ENCODE data around the gene CD27.
"Not testable (repeated sequence)": the region's sequence is repeated elsewhere in the genome, so short reads cannot be mapped to it uniquely, and the experiment has no call there.

CD27 gene

DNA sequence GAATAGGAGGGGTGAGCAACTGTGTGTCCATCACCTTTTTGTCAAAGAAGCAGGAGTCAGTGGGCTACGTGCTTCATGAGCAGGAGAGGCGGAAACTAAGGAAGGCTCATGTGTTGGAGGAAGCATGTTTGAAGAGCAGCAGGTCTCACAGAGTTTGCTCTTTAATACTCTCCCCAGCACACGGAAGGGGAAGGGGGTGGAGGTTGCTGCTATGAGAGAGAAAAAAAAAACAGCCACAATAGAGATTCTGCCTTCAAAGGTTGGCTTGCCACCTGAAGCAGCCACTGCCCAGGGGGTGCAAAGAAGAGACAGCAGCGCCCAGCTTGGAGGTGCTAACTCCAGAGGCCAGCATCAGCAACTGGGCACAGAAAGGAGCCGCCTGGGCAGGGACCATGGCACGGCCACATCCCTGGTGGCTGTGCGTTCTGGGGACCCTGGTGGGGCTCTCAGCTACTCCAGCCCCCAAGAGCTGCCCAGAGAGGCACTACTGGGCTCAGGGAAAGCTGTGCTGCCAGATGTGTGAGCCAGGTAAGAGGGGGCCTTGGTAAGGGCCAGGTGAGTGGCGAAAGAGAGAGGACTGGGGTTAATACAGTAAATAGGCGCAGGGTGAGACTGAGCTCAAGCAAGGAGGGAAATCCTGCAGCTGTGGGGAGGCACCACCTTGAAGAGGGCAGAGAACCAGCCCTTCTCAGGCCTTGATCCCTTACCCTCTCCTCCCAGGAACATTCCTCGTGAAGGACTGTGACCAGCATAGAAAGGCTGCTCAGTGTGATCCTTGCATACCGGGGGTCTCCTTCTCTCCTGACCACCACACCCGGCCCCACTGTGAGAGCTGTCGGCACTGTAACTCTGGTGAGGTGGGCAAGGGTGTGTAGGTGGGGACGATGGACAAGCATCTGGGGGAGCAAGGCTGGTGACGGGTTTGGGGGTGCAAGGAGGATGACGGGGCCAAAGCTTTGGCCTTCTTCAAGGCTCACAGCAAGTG is at the start of gene CD27:
CD27 (plus strand) TSS at position 252 of the 985 bp plus-strand sequence; CDS start at position 393, 141 bp downstream.
- DNase-seq, result peak; percentile 52

DNA sequence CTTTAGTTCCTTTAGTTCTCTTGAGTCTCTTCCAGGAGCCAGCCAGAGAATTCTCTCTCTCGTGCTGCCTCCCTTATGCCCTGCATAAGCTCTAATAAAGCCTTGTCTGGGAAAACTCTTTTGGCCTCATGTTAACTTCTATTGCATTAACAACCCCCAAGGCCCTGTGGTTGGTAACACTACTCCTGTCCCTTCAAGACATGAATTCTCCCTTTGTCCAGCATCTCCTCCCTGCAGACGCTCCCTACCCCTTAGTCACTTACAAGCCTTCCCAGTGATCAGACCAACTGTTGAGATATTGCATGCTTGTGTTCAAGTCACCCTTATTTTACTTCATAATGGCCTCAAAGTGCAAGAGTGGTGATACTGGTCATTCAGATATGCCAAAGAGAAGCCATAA is 48.7 kb upstream of the CD27 start:
- no peak for DNase-seq

DNA sequence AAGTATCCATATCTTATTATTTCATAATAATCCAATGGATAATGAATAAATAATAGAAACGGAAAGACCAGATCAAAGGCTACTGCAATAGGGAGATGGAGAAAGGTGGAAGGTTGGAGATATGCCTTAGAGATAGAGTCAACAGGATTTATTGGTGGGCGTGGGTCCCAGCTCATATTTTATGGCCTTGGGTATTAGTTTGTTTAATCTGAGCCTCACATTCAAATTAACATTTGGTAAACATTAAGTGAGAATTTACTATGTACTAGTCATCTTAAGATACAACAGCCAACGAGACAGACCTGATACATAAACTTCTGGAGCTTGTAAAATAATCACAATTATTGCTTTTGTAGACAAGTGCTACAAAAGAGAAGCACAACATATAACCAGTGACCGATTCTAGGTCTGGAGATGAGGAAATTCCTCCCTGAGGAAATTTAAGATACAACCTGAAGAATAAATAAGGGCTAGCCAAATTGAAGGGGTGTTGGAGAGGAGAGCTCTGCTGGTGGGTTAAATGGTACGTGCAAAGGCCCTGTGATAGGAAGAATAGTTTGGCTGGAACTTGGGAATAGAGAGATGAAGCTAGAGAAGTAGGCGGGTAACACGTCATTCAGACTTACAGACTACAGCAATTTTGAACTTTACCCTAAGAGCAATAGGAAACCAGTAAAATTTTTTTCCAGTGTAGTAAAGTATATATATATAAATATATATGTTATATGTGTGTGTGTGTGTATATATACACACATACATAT is 44.7 kb upstream of the CD27 start:
- DNase-seq, result no peak

DNA sequence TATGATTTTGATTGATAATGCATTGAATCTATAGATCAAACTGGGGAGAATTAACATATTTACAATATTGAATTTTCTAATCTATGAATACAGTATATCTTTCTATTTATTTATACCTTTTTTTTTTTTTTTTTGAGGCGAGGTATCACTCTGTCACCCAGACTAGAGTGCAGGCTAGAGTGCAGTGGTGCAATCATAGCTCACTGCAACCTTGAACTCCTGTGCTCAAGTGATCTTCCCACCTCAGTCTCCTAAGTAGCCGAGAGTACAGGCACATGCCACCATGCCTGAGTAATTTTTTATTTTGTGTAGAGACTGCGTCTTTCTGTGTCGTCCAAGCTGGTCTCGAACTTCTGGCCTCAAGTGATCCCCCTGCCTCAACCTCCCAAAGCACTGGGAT is 40.4 kb upstream of the CD27 start:
- DNase-seq, result no peak

DNA sequence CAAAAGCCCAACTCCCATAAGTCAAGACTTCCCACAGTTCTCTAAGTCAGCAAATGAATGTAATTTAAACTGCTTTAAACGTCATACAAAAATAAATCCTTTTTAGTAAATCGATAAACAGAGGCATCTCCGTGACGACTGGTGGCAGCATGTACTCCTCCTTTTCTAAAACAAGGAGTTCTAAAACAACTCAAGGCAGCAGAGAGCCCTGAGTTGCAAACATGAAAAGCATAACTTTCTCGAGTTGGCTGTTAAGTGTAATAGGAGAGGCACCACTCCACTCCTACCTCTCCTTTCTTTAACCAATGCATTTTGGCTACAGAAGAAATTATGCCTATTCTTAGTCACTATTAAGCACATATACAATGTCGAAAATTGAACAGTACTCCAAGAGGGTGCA is 38.8 kb upstream of the CD27 start:
- DNase-seq, result no peak

DNA sequence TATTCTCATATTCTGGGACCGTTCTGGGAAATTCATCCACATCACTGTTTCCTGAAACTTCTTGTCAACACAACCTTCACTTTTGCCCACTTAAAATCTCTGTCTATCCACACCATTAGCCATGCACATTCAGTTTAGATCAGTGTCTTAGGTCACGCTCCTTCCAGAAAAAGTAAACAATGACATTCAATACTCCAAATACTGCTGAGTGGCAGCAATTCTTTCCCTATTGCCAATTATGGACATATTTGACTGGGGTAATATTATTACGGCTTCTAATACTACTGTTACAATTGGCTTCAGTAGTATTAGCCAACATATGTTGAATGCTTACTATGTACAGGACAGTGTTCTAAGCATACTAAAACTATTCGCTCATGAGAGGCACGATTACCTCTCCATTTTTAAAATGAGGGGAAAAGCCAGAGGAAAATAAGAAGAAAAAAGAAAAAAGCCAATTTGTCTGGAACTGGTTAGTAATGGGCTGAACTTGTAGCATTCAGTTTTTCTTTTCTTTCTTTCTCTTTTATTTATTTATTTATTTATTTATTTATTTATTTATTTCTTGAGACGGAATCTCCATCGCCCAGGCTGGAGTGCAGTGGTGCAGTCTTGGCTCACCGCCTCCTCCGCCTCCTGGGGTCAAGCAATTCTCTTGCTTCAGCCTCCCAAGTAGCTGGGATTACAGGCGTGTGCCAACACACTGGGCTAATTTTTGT is 37.4 kb upstream of the CD27 start:
- no peak for DNase-seq

DNA sequence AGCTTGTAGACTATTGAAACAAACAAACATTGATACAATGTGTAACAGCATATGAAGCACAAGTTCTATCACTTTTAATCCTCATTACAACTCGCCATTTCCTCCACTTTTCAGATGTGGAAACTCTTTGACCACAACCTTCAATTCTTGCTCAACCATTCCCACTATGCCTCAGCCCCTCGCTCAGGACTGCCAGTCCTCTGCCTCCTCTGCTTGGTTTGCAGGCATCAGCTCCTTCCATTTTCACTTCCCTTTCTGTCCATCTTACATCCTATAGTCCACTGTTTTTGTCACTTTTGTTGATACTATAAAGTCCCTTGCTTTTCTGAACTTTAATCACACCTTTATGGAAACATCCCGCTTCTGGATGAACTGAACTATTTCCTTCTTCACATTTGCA is 28.2 kb upstream of the CD27 start:
- no peak for DNase-seq

DNA sequence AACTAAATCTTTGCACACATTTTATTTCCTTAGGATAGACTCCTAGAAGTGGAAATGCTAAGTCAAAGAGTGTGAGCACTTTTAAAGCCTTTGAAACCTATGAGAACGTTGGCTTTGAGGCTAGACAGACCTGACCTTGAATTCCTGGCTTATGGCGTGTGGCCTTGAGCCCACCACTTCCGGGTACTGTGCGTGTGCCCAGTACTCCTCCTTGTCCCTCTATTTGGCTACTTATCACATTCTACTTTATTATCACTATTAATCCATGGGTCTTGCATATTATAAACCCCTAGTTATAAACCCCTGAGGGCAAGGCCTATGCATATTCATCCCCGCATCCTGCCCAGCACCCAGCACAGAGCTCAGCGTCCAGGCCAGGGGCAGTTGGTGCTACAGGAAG is 26.0 kb upstream of the CD27 start:
- DNase-seq, result no peak

DNA sequence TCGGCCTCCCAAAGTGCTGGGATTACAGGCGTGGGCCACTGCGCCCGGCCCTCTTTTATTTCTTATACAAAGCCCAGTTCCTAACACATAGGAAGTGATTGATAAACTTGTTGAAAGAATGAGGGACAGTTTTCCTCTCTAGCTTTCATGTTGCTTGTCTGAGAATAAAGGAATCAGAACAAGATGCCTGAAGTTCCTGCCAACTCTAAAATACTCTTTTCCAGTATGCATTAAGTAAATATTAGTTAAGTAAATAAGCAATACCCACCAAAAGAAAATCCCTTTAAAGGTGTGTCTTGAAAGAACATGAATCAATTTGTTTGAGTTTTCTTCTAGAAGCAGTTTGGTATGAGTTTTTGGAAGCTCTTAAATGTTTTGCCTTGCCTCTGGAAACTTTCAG is 24.4 kb upstream of the CD27 start:
- DNase-seq, result no peak

DNA sequence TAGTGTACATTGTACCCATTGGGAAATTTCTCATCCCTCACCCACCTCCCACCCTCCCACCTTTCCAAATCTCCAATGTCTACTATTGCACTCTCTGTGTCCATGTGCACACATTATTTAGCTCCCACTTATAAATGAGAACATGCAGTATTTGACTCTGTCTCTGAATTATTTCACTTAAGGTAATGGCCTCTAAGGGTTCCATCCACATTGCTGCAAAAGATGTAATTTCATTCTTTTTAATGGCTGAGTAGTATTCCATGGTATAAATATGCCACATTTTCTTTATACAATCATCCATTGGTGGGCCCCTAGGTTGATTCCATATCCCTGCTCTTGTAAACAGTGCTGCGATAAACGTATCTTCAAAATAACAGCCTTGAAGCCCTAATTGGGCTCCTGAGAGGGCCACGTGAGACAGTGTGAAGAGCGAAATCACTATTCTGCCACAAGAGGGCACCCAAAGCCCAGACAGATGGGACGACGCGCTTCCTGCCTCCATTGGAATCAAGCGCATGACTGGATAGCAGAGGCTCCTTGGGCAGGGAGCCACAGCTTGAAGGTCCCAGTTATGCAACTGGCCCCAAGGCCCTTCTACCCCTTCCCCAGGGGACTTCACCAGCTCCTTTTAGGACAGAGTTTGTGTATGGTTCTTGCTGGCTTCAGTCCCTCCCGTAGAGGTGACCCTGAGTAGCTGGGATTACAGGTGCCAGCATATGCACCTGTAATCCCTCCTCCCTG is 21.3 kb upstream of the CD27 start:
- peak; percentile 89 for DNase-seq

DNA sequence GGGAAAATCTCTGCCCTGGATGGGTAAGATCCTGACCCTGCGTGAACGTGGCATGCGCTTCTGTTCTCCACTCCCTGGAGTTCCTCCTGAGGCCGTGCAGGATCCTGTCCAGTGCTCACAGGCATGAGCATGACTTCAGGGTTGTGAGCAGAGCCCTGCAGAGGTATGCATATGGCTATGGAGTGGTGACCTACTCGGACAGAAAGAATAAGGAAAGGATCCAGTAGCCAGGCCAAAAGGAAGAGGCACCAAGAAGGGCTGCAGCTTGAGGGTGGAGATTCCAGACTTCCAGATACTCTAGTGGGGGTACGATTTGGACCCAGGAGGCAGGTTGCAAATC is 20.8 kb upstream of the CD27 start:
- DNase-seq, result no peak

DNA sequence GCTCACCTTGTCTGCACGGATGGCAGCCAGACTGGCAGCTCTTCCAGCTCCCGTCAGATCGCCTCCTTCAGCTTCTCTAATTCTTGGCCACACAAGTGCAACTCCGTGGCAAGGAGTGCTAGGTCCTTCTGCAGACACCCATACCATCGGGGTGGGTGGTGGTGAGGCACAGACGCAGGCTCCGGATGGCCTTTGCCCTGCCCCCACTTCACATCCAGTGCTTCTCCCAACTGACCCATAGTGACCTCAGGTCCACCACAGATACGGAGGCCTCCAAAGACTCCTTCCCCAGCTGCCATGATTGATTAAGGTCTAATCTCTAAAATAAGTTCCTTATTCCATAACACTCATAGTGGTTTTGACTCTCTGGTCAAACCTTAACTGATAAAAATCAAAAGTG is 19.9 kb upstream of the CD27 start:
- no peak for DNase-seq

DNA sequence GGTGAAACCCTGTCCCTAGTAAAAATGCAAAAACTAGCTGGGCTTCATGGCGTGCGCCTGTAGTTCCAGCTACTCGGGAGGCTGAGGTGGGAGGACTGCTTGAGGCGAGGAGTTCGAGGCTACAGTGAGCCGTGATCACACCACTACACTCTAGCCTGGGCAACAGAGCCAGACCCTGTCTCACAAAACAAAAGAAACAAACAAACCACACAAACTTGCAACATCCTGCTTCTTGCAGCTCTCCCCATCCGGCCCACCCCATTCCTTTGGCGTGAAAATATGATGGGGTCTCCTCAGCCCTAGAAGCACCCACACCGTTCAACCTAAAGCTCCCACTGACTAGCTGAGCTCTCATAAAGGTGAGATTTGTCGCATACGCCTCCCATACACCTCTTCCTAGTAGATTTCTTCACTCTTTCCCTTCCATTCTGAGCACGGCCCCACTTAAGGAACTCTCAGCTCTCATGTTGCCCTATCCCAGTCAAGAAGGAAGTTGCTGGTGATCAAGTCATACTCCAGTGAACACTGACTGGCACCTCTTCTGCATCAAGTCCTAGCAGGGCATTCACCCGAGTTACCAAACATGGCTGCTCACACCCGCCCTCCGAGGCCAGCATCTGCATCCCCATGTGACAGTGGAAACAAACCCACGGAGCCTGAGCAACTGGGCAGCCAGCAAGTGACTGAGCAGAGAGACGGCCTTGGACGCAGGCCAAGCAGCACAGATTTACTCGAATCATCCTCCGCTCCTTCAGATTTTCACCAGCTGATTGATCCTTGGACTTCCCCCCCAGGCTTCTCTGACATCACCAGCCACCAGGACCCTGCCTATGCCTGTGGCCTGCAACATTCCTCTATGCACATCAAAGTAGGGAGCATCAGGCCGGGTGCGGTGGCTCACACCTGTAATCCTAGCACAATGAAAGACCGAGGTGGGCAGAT is 18.9 kb upstream of the CD27 start:
- no peak for DNase-seq

DNA sequence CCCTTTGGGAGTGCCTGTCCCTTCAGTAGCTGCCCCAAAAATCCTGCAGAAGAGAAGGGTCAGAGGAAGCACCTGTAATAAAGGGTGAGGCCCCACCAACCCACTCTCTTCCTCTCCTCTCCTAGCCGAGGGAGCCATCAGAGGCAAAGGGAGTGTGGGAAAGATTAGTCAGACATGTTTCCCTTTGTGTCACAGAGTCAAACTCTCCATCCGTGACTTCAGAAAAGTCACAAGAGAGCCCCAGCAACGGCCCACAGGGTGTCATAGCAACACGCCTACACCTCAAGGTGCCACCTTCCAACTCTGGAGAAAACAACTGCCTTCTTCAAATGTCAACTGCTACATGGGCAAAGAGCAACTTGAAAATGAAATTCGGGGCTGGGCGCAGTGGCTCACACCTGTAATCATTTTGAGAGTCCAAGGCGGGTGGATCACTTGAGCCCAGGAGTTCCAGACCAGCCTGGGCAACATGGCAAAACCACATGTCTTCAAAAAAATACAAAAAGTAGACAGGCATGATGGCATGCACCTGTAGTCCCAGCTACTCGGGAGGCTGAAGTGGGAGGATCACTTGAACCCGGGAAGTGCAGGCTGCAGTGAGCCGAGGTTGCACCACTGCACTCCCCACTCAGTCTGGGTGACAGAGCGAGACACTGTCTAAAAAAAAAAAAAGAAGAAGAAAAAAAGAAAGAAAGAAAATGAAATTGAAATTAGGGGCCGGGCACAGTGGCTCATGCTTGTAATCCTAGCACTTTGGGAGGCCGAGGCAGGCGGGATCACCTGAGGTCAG is 17.7 kb upstream of the CD27 start:
- peak; percentile 81 for DNase-seq

DNA sequence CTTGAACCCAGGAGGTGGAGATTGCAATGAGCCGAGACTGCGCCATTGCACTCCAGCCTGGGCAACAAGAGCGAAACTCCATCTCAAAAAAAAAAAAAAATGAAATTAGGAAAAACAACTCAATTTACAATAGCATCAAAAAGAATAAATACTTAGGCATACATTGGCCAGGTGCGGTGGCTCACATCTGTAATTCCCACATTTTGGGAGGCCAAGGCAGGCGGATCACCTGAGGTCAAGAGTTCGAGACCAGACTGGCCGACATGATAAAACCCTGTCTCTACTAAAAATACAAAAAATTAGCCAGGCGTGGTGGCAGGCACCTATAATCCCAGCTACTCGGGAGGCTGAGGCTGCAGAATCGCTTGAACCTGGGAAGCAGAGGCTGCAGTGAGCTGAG is 17.0 kb upstream of the CD27 start:
- DNase-seq, result not testable (repeated sequence)

DNA sequence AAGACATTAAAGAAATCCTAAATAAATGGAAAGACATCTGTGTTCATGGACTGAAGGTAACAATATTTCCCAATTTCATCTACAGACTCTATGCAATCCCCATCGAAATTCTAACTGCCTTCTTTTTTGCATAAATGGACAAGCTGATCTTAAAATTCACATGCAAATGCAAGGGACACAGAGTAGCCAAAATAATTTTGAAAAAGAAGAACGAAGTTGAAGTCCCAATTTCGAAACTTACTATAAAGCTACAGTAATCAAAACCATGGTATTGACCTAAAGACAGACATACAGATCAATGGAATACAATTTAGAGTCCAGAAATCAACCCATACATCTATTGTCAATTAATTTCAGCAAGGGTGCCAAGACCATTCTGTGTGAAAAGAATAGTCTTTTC is 16.4 kb upstream of the CD27 start:
- no peak for DNase-seq

DNA sequence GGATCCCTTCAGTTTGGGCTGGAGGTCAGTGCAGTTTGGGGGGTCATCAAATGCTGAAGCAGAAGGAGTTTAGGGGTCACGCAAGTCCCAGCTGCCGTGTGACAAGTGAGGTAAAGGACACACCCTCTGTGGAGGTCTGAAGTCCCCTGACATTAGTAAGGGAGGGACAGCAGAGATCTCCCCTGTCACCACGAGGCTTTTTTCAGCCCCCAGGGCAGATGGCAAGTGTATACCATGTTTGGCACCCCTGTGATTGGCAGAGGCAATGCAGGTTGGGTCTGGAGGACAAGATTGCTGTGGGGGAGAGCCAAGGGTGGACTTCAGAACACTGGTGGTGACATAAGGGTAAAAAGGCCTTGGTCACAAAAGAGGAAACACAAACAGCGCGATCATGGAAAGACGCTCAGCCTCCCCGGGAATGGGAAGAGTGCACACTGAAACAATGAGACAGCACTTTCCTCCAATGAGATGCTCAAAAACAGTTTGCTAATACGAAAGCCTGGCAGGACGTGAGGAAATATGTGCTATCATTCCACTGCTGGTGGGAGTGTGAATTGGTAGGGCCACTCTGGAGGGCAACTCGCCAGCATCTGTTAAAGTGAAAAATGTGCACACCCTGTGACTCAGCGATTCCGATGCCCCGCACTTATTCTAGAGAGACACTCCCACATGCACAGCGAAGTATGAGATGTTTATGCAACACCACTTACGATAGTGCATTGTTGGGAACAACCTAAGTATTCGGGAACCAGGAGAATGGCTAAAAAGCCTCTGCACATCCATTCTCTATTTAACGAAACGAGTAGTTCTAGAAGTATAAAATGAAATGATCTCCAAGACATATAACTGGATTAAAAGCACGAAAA is 14.4 kb upstream of the CD27 start:
- no peak for DNase-seq

DNA sequence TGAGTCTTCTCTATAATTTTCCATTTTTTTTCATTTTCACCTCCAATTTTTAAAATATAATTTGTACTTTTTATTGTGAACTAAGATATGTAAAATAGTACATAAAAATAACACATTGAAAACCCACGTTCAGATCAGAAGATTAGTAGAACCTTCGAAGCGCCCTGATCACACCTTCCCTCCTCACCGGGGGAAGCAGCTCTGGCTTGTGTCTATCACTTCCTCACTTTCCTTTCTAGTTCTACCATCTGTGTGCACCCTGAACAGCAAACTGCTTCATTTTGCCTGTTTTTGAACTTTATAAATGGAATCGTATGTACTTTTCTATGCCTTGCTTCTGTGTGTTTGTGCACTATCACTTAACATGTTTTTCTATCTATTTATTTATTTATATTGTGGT is 11.8 kb upstream of the CD27 start:
- DNase-seq, result peak; percentile 39
